Measurements from ENCODE around the gene ABCB7. TPM values are rescaled to one million over a fixed set of nuclear protein-coding genes. Genes with fewer than 3 reads are reported as not detected.

Gene ABCB7
- total RNA-seq, 1 donor from 2014 or later = 47.9 TPM

DNA sequence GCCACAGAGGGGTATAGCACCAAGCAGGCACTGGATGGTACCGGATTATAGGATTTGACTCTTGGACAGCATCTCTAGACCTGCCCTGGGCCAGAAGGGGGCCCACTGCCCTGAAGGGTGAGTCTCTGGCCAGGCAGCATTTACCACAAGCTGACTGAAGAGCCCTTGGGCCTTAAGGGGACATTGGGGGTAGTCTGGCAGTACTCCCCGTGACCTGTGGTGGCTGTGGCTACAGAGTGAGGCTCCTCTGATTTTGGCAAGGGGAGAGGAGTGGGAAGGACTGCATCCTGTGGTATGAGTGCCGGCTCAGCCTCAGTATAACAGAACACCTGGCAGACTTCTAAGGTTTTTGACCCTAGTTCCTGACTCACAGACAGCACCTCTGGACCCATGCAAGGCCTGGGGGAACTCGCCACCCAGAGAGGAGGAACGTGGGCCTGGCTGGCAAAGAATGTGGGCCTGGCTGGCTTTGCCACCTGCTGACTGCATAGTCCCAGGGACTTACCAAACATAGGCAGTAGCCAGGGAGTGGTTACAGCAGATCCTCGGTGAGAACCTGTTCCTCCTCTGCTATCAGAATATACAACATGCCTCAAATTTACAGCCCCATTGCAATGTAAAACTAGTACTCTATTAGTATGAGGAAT is 48.1 kb downstream of the ABCB7 start:
- TF ChIP-seq EZH2phosphoT487 (IDR thresholded peaks at IDR 0.05) = no peak
- no peak for TF ChIP-seq EZH2 (IDR thresholded peaks at IDR 0.05)
- TF ChIP-seq, protein P1, sequence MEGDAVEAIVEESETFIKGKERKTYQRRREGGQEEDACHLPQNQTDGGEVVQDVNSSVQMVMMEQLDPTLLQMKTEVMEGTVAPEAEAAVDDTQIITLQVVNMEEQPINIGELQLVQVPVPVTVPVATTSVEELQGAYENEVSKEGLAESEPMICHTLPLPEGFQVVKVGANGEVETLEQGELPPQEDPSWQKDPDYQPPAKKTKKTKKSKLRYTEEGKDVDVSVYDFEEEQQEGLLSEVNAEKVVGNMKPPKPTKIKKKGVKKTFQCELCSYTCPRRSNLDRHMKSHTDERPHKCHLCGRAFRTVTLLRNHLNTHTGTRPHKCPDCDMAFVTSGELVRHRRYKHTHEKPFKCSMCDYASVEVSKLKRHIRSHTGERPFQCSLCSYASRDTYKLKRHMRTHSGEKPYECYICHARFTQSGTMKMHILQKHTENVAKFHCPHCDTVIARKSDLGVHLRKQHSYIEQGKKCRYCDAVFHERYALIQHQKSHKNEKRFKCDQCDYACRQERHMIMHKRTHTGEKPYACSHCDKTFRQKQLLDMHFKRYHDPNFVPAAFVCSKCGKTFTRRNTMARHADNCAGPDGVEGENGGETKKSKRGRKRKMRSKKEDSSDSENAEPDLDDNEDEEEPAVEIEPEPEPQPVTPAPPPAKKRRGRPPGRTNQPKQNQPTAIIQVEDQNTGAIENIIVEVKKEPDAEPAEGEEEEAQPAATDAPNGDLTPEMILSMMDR (IDR thresholded peaks at IDR 0.05) = no peak
- Mint-ChIP-seq H3K27me3 (ENCODE audit: insufficient read depth, low read depth) (no peaks in the 10 kb centered on the region), H3K27ac (no peak overlapping the region), H3K36me3 (no peaks in the 10 kb centered on the region), H3K9me3 (no peaks in the 10 kb centered on the region), H3K4me1 (no peaks in the 10 kb centered on the region), H3K4me3 (no peak overlapping the region)
- no peaks in the 10 kb centered on the region for H3K36me3 ChIP-seq
- H3K4me3 ChIP-seq = no peak overlapping the region
- no peak overlapping the region for H3K9ac ChIP-seq
- DNase-seq (ENCODE audit: low spot score) = no peak
- peaks cover 7% of the 10 kb centered on the region for H3K9me3 ChIP-seq (ENCODE audit: low read depth)
- H3K4me1 ChIP-seq = no peaks in the 10 kb centered on the region
- no peaks in the 10 kb centered on the region for H3K27me3 ChIP-seq
- no peak overlapping the region for H2AFZ ChIP-seq (replicated peaks)
- no peak overlapping the region for H3K4me2 ChIP-seq
- no peaks in the 10 kb centered on the region for H4K20me1 ChIP-seq (ENCODE audit: low read depth)
- H3F3A ChIP-seq (ENCODE audit: low read depth) = no peaks in the 10 kb centered on the region
- no peaks in the 10 kb centered on the region for H3K79me2 ChIP-seq (ENCODE audit: low read depth)
- H3K27ac ChIP-seq = no peak overlapping the region

DNA sequence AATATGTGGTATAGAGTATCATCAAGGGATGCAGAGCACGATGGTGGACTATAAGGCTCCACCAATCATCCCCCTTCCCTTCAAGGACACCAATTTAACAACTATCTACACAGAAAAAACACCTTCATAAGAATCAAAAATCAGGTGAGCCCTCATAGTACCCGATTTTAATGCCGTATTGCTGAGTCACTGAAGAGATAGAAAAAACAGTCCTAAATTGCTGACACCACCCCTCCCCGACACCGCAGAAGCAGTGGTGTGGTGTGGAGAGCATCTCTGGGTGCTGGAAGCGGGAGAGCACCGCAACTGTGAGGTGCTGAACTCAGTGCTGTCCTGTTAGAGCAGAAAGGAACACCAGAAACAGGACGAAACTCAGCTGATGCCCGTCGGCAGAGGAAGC is 49.3 kb downstream of the ABCB7 start:
- no peak overlapping the region for H2AFZ ChIP-seq (replicated peaks)
- peaks cover 2% of the 10 kb centered on the region for H3K27me3 Mint-ChIP-seq (ENCODE audit: insufficient read depth, low read depth)
- no peak overlapping the region for H3K4me3 Mint-ChIP-seq
- no peaks in the 10 kb centered on the region for H3K36me3 ChIP-seq
- H3K27ac ChIP-seq = no peak overlapping the region
- no peaks in the 10 kb centered on the region for H3K4me1 ChIP-seq
- no peak for DNase-seq (ENCODE audit: low spot score)
- H3K9me3 ChIP-seq (ENCODE audit: low read depth) = peaks cover 6% of the 10 kb centered on the region
- TF ChIP-seq EZH2 (IDR thresholded peaks at IDR 0.05) (no peak), EZH2phosphoT487 (IDR thresholded peaks at IDR 0.05) (no peak)
- TF ChIP-seq, protein P1 (IDR thresholded peaks at IDR 0.05) = no peak
- H3K27ac Mint-ChIP-seq = no peak overlapping the region
- H3K4me2 ChIP-seq = no peak overlapping the region
- no peaks in the 10 kb centered on the region for H3K9me3 Mint-ChIP-seq
- no peak overlapping the region for H3K9ac ChIP-seq
- no peaks in the 10 kb centered on the region for H4K20me1 ChIP-seq (ENCODE audit: low read depth)
- H3K79me2 ChIP-seq (ENCODE audit: low read depth) = no peaks in the 10 kb centered on the region
- H3K36me3 Mint-ChIP-seq = no peaks in the 10 kb centered on the region
- H3K27me3 ChIP-seq = no peaks in the 10 kb centered on the region
- H3F3A ChIP-seq (ENCODE audit: low read depth) = no peaks in the 10 kb centered on the region
- no peaks in the 10 kb centered on the region for H3K4me1 Mint-ChIP-seq
- no peak overlapping the region for H3K4me3 ChIP-seq

DNA sequence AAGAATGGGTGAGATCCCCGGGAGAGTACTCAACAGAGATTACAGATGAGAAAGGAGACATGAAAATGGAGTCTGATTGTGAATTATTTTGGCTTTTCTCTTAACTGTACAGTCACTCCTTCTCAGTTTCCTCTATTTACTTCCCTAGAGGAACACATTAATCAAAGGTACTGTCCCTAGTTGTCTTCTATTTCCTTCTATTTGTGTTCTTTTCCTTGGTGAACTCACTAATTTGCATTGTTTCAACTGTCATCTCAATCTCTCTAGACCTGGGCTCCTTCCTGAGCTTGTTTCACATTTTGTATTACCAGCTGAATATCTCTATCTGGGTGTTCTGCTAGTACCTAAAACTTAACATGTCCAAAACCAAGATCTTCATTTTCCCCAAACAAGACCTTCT is 59.8 kb downstream of the ABCB7 start:
- Histone ChIP-seq H3K79me2 (ENCODE audit: low read depth) (no peaks in the 10 kb centered on the region), H3K36me3 (peaks cover 9% of the 10 kb centered on the region), H3K27ac (no peak overlapping the region), H3K4me3 (no peak overlapping the region), H4K20me1 (ENCODE audit: low read depth) (no peaks in the 10 kb centered on the region), H3F3A (ENCODE audit: low read depth) (no peaks in the 10 kb centered on the region), H3K4me1 (no peaks in the 10 kb centered on the region), H2AFZ (replicated peaks) (no peak overlapping the region), H3K27me3 (no peaks in the 10 kb centered on the region), H3K9ac (no peak overlapping the region), H3K4me2 (no peak overlapping the region), H3K9me3 (ENCODE audit: low read depth) (no peaks in the 10 kb centered on the region)
- Mint-ChIP-seq H3K4me3 (no peak overlapping the region), H3K9me3 (no peaks in the 10 kb centered on the region), H3K27me3 (ENCODE audit: insufficient read depth, low read depth) (no peaks in the 10 kb centered on the region), H3K27ac (no peak overlapping the region), H3K4me1 (peaks cover 3% of the 10 kb centered on the region), H3K36me3 (no peaks in the 10 kb centered on the region)
- DNase-seq (ENCODE audit: low spot score) = no peak
- no peak for TF ChIP-seq EZH2 (IDR thresholded peaks at IDR 0.05)
- no peak for TF ChIP-seq EZH2phosphoT487 (IDR thresholded peaks at IDR 0.05)
- TF ChIP-seq, protein P1 (IDR thresholded peaks at IDR 0.05) = no peak
